HG02798 (cell line): ENCODE data around the gene ST6GALNAC2.
"Not testable (repeated sequence)": the region's sequence is repeated elsewhere in the genome, so short reads cannot be mapped to it uniquely, and the experiment has no call there.

Experiments
- ATAC-seq: cut with Tn5 transposase; IDR thresholded peaks from one replicate; pipeline ENCODE4 v1.9.1; 2021; ENCODE audit warnings: mild to moderate bottlenecking; ENCODE audit not compliant: unreplicated experiment, poor library complexity

ST6GALNAC2 gene

GRCh38 chr17:76572201-76572910 lies 13.3 kb downstream of the ST6GALNAC2 start:
- no peak for ATAC-seq

GRCh38 chr17:76570877-76571471 lies 14.7 kb downstream of the ST6GALNAC2 start:
- ATAC-seq, result no peak

- no peak for ATAC-seq
Measured at GRCh38 chr17:76570457-76570856, 15.2 kb downstream of the ST6GALNAC2 start.

- ATAC-seq, result no peak
Measured at GRCh38 chr17:76569607-76570279, 15.9 kb downstream of the ST6GALNAC2 start.

GRCh38 chr17:76568811-76569221 lies 16.8 kb downstream of the ST6GALNAC2 start:
- ATAC-seq, result no peak

GRCh38 chr17:76567634-76568432 lies 17.8 kb downstream of the ST6GALNAC2 start:
- no peak for ATAC-seq

GRCh38 chr17:76566988-76567431 lies 18.6 kb downstream of the ST6GALNAC2 start:
- ATAC-seq, result no peak

- no peak for ATAC-seq
Measured at GRCh38 chr17:76566613-76566943, 19.1 kb downstream of the ST6GALNAC2 start.

- ATAC-seq, result no peak
Measured at GRCh38 chr17:76565728-76566612, 19.7 kb downstream of the ST6GALNAC2 start.

- not testable (repeated sequence) for ATAC-seq
Measured at GRCh38 chr17:76564991-76565727, 20.5 kb downstream of the ST6GALNAC2 start.

- not testable (repeated sequence) for ATAC-seq
Measured at GRCh38 chr17:76563359-76563758, 22.3 kb downstream of the ST6GALNAC2 start.

- no peak for ATAC-seq
Measured at GRCh38 chr17:76562734-76563148, 22.9 kb downstream of the ST6GALNAC2 start.

- no peak for ATAC-seq
Measured at GRCh38 chr17:76561799-76562268, 23.8 kb downstream of the ST6GALNAC2 start.

- ATAC-seq, result no peak
Measured at GRCh38 chr17:76561332-76561731, 24.3 kb downstream of the ST6GALNAC2 start.

- ATAC-seq, result no peak
Measured at GRCh38 chr17:76560877-76561221, 24.8 kb downstream of the ST6GALNAC2 start.

GRCh38 chr17:76560036-76560876 lies 25.4 kb downstream of the ST6GALNAC2 start:
- no peak for ATAC-seq

- not testable (repeated sequence) for ATAC-seq
Measured at GRCh38 chr17:76559460-76559859, 26.2 kb downstream of the ST6GALNAC2 start.
